A673 (cell line): ENCODE results near the gene MVB12B.

ENCODE experiments used
- EZH2 ChIP-seq: fragments of 200-600 bp; sonication (generic); IDR thresholded peaks from 2 replicates; pipeline ENCODE4 v1.6.1; 2017; ENCODE audit warnings: borderline replicate concordance, low read depth, mild to moderate bottlenecking, mixed read lengths, antibody characterized with exemption, low read length; ENCODE audit not compliant: poor library complexity, severe bottlenecking
- TF ChIP-seq, protein P1 (sequence below): fragments of 300-800, 200-600 bp; sonication (generic); conservative IDR thresholded peaks from 2 replicates; pipeline ENCODE4 v1.5.1; 2017; ENCODE audit warnings: low read depth, mild to moderate bottlenecking, antibody characterized with exemption, low read length, moderate library complexity, mixed read lengths

DNA sequence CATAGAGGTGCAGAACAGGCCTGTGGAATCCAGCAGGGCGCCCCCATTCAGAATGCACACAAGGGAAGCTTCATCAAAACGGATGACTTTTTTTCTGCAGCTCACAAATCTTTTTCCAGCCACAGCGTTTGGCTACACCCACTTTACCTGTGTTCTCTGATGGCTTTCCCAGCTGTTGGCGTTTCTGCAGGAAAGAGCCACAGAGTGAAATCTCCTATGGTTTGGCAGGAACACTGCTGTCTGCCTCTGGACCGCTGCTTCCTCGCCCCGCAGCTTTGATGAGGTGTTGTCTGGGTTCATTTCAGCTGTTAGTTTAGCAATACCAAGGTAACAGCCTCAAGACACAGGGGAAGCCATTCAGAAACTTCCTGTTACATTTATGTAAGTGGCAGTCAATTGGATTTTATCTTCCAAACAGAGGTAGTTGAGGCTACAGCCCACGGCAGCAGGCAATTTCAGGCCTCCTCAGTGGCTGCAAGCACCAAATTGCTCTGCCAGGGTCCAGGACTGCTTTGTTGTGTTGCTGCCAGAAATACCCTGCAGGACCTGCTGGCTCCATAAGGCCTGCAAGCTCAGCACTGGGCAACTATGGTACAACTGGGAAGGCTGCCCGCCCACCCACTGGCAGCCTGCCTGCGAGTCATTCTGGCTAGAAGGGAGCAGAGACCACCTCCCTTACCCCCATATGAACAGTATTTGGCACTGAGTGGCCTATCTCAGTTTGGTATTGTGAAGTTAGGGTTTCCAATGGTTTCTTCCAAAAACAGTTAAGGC lies 96.7 kb downstream of the MVB12B start:
- TF ChIP-seq, protein P1, sequence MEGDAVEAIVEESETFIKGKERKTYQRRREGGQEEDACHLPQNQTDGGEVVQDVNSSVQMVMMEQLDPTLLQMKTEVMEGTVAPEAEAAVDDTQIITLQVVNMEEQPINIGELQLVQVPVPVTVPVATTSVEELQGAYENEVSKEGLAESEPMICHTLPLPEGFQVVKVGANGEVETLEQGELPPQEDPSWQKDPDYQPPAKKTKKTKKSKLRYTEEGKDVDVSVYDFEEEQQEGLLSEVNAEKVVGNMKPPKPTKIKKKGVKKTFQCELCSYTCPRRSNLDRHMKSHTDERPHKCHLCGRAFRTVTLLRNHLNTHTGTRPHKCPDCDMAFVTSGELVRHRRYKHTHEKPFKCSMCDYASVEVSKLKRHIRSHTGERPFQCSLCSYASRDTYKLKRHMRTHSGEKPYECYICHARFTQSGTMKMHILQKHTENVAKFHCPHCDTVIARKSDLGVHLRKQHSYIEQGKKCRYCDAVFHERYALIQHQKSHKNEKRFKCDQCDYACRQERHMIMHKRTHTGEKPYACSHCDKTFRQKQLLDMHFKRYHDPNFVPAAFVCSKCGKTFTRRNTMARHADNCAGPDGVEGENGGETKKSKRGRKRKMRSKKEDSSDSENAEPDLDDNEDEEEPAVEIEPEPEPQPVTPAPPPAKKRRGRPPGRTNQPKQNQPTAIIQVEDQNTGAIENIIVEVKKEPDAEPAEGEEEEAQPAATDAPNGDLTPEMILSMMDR = no peak
- TF ChIP-seq EZH2 = no peak
